ENCODE data around the gene CTBP2. TPM values are rescaled to one million over a fixed set of nuclear protein-coding genes. Genes with fewer than 3 reads are reported as not detected.

Gene CTBP2
- total RNA-seq, 6 experiments from 2014 or later, result 3.2 to 8.2 (median 5.4) TPM

DNA sequence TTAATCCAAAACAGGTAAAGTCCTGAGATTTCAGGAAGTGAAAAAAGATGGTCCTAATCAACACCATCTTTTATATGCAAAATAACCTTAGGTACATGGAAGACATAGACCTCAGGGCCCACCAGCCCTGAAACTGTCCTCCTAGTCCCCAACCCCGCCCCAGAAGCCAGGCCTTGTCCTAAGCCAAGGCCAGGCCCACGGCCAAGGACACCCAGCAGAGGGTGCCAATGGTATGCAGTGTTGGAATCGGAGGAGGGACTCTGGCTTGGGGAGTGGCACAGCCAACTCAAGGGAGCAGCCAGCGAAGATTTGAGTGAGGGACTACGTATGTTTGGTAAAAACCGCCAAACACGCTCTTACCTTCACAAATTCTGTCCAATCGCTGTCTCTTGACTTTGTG lies 121.7 kb downstream of the CTBP2 start:
- no peaks in the 10 kb centered on the region for H3K27me3 ChIP-seq
- intact Hi-C loops (cut with DNase I), result no loop called here
- H3K4me1 ChIP-seq, result peaks cover 0 to 4% (median 0%) of the 10 kb centered on the region in 4 donors
- H3K4me3 ChIP-seq, result no peak overlapping the region
- H3K9me3 ChIP-seq, result no peaks in the 10 kb centered on the region
- 57% methylated on average over 5 of the region's 8 CpGs for WGBS (ENCODE audit: insufficient coverage, low coverage, low lambda C conversion rate, missing lambda C conversion rate)
- TF ChIP-seq, protein P1, sequence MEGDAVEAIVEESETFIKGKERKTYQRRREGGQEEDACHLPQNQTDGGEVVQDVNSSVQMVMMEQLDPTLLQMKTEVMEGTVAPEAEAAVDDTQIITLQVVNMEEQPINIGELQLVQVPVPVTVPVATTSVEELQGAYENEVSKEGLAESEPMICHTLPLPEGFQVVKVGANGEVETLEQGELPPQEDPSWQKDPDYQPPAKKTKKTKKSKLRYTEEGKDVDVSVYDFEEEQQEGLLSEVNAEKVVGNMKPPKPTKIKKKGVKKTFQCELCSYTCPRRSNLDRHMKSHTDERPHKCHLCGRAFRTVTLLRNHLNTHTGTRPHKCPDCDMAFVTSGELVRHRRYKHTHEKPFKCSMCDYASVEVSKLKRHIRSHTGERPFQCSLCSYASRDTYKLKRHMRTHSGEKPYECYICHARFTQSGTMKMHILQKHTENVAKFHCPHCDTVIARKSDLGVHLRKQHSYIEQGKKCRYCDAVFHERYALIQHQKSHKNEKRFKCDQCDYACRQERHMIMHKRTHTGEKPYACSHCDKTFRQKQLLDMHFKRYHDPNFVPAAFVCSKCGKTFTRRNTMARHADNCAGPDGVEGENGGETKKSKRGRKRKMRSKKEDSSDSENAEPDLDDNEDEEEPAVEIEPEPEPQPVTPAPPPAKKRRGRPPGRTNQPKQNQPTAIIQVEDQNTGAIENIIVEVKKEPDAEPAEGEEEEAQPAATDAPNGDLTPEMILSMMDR (IDR thresholded peaks at IDR 0.05), result peak; percentile 12 to 38 (median 29)
- TF ChIP-seq POLR2A (IDR thresholded peaks at IDR 0.05), result no peak
- ATAC-seq (peak; percentile 87 to 94 (median 91)), DNase-seq (peak in 2 of 3 donors; percentile 62 to 74)
- H3K27ac ChIP-seq, result no peak overlapping the region
- no peaks in the 10 kb centered on the region for H3K36me3 ChIP-seq

DNA sequence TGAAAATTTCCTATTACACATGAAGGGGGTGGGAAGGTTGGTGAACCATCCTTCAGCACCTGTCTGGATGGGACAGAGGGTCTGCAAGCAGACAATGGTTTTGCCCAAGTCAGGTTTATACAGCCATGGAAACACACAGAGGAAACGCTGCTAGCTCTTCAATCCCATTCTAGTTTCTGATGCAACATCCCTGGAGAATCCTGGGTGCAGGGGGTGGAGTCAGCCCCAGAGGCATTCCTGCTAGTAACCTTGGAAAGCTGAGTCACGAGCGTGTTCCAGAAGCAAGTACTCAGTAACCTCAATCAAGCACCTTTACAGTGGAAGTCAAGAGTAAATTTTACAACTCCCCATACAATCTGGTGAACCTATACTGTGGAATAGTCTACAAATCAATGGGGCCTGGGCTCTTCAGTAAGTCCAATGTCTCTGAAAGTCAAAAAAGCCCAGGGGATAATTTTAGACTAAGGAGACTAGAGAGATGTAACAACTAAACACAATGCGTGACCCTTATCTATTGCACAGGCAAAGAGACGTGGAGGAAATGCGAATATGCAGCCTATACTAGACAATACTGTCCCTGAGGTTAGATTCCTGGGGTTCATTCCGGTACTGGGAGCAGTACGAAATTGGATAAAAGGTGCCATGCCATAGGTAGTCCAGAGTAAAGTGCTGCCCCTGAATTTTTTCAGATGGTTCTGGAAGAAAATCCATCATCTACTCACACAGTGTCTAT lies 123.1 kb downstream of the CTBP2 start:
- peak in 1 of 4 donors; percentile 36 for ATAC-seq
- peaks cover 0 to 4% (median 0%) of the 10 kb centered on the region in 4 donors for H3K4me1 ChIP-seq

DNA sequence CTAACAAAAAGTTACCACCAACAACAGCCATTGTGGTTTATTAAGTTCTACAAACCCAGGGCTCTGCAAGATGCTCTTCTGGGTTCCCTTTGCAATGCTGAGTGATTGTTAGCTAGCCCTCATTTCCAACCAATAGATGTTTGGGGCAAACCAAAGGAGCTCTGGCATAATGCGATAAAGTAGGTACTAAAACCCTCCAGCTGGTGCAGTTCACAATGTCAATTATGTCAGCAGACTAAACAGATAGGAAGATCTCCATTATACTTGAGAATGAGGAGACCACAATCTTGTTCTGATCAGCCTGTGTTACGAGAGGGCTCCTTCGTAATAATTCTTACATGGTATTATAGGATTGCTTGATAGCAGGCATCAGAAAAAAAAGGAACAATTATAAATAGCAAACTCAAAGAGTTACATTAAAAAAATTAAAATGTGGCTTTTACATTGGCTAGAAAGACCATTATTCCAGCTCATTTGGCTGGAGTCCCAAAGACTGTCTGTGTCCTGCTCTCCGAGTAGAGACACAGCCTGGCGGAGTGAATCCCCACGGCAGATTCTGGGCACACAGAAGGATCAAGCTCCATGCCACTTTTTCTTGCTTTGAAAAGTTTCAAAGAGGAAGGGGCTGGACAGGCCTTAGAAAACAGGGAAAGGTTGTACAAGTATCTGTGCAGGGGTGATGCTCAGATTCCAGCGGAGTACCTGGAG lies 124.6 kb downstream of the CTBP2 start:
- DNase-seq, result no peak
- H3K9me3 ChIP-seq, result no peaks in the 10 kb centered on the region
- no peaks in the 10 kb centered on the region for H3K36me3 ChIP-seq
- no peak overlapping the region for H3K4me3 ChIP-seq
- intact Hi-C loops (cut with DNase I), result no loop called here
- WGBS (ENCODE audit: insufficient coverage, low coverage, low lambda C conversion rate, missing lambda C conversion rate), result 82% methylated on average over 7 of the region's 7 CpGs
- TF ChIP-seq, protein P1 (IDR thresholded peaks at IDR 0.05), result no peak
- TF ChIP-seq POLR2A (IDR thresholded peaks at IDR 0.05), result no peak
- H3K27me3 ChIP-seq, result no peaks in the 10 kb centered on the region
- H3K4me1 ChIP-seq, result peaks cover 0 to 4% (median 0%) of the 10 kb centered on the region in 4 donors
- ATAC-seq, result no peak
- no peak overlapping the region for H3K27ac ChIP-seq

More for the DNA sequence above, 123.1 kb downstream of the CTBP2 start:
- H3K9me3 ChIP-seq, result no peaks in the 10 kb centered on the region
- H3K27ac ChIP-seq, result no peak overlapping the region
- TF ChIP-seq, protein P1 (IDR thresholded peaks at IDR 0.05), result no peak
- no peak for TF ChIP-seq POLR2A (IDR thresholded peaks at IDR 0.05)
- no peaks in the 10 kb centered on the region for H3K27me3 ChIP-seq
- intact Hi-C loops (cut with DNase I), result no loop called here
- WGBS (ENCODE audit: insufficient coverage, low coverage, low lambda C conversion rate, missing lambda C conversion rate), result 50% methylated on average over 4 of the region's 8 CpGs
- no peaks in the 10 kb centered on the region for H3K36me3 ChIP-seq
- no peak overlapping the region for H3K4me3 ChIP-seq
- no peak for DNase-seq

DNA sequence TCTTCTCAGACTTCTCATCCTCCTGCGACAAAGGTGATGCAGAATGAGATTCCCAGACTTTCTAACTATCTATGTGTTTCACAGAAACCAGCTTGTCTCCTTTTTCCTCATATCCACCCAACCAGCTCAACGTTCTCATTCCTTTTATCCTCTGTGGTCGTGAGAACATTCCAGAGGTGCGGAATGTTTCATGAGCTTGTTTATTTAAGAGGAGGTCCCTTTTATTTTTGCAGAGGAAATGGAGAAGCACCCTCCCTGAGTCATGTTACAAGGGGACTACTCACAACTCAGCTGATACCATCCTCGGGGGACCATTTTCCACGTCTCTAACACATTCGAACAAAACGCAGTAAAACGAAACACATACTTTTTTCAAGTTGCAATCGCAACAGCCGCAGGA lies 125.2 kb downstream of the CTBP2 start:
- intact Hi-C loops (cut with DNase I), result no loop called here
- TF ChIP-seq POLR2A (IDR thresholded peaks at IDR 0.05), result no peak
- TF ChIP-seq, protein P1 (IDR thresholded peaks at IDR 0.05), result no peak
- ATAC-seq (no peak), DNase-seq (no peak)
- Histone ChIP-seq H3K36me3 (no peaks in the 10 kb centered on the region), H3K27me3 (no peaks in the 10 kb centered on the region), H3K9me3 (no peaks in the 10 kb centered on the region), H3K4me1 (peaks cover 0 to 4% (median 0%) of the 10 kb centered on the region in 4 donors), H3K4me3 (no peak overlapping the region), H3K27ac (no peak overlapping the region)
- 74% methylated on average over 11 of the region's 11 CpGs for WGBS (ENCODE audit: insufficient coverage, low coverage, low lambda C conversion rate, missing lambda C conversion rate)

Measured in right lobe of liver (tissue), 6 donors.